Measurements from ENCODE around the gene NT5C1B. TPM values are rescaled to one million over a fixed set of nuclear protein-coding genes. Genes with fewer than 3 reads are reported as not detected.

NT5C1B gene
- total RNA-seq, 6 donors from 2014 or later, result not detected

- Histone ChIP-seq H3K9me3 (no peaks in the 10 kb centered on the region), H3K36me3 (no peaks in the 10 kb centered on the region), H3K4me1 (no peaks in the 10 kb centered on the region), H3K4me3 (no peak overlapping the region), H3K27ac (no peak overlapping the region), H3K27me3 (no peaks in the 10 kb centered on the region)
- ATAC-seq (ENCODE audit: low FRiP score in 2 of 2) (no peak), DNase-seq (no peak)
- WGBS, 2 donors, result 87 to 94% methylated on average over 2 of the region's 2 CpGs
- TF ChIP-seq POLR2A (IDR thresholded peaks at IDR 0.05) (no peak), EP300 (IDR thresholded peaks at IDR 0.05) (no peak), CTCF (IDR thresholded peaks at IDR 0.05) (no peak), POLR2AphosphoS5 (IDR thresholded peaks at IDR 0.05) (no peak)
Measured at GRCh38 chr2:18602298-18602697, 12.9 kb upstream of the NT5C1B start.

GRCh38 chr2:18600255-18600613, 10.9 kb upstream of the NT5C1B start:
- H3K27me3 ChIP-seq, result no peaks in the 10 kb centered on the region
- TF ChIP-seq POLR2A (IDR thresholded peaks at IDR 0.05), result no peak
- TF ChIP-seq POLR2AphosphoS5 (IDR thresholded peaks at IDR 0.05), result no peak
- TF ChIP-seq CTCF (IDR thresholded peaks at IDR 0.05), result no peak
- TF ChIP-seq EP300 (IDR thresholded peaks at IDR 0.05), result no peak
- ATAC-seq (ENCODE audit: low FRiP score in 2 of 2) (no peak), DNase-seq (no peak)
- 62 to 80% methylated on average over 2 of the region's 2 CpGs for WGBS, 2 donors
- H3K36me3 ChIP-seq, result no peaks in the 10 kb centered on the region
- H3K27ac ChIP-seq, result no peak overlapping the region
- no peaks in the 10 kb centered on the region for H3K4me1 ChIP-seq
- H3K9me3 ChIP-seq, result no peaks in the 10 kb centered on the region
- H3K4me3 ChIP-seq, result no peak overlapping the region

- Histone ChIP-seq H3K36me3 (no peaks in the 10 kb centered on the region), H3K4me1 (no peaks in the 10 kb centered on the region), H3K4me3 (no peak overlapping the region), H3K27ac (no peak overlapping the region), H3K27me3 (no peaks in the 10 kb centered on the region), H3K9me3 (no peaks in the 10 kb centered on the region)
- 33 to 76% methylated on average over 2 of the region's 2 CpGs for WGBS, 2 donors
- ATAC-seq (ENCODE audit: low FRiP score in 2 of 2) (peak in 1 of 2 donors; percentile 34), DNase-seq (no peak)
- TF ChIP-seq EP300 (IDR thresholded peaks at IDR 0.05) (no peak), POLR2A (IDR thresholded peaks at IDR 0.05) (no peak), POLR2AphosphoS5 (IDR thresholded peaks at IDR 0.05) (no peak), CTCF (IDR thresholded peaks at IDR 0.05) (no peak)
Measured at GRCh38 chr2:18599509-18600254, 10.3 kb upstream of the NT5C1B start.

GRCh38 chr2:18598848-18599484, 9.6 kb upstream of the NT5C1B start:
- Histone ChIP-seq H3K4me1 (no peaks in the 10 kb centered on the region), H3K4me3 (no peak overlapping the region), H3K27ac (no peak overlapping the region), H3K27me3 (no peaks in the 10 kb centered on the region), H3K36me3 (no peaks in the 10 kb centered on the region), H3K9me3 (no peaks in the 10 kb centered on the region)
- 55 to 61% methylated on average over 6 of the region's 6 CpGs for WGBS, 2 donors
- TF ChIP-seq EP300 (IDR thresholded peaks at IDR 0.05) (no peak), CTCF (IDR thresholded peaks at IDR 0.05) (no peak), POLR2A (IDR thresholded peaks at IDR 0.05) (no peak), POLR2AphosphoS5 (IDR thresholded peaks at IDR 0.05) (no peak)
- no peak for DNase-seq
- no peak for ATAC-seq (ENCODE audit: low FRiP score in 2 of 2)

All from upper lobe of left lung (tissue), 6 donors.